Measurements from ENCODE around the gene KPNA3.

DNA sequence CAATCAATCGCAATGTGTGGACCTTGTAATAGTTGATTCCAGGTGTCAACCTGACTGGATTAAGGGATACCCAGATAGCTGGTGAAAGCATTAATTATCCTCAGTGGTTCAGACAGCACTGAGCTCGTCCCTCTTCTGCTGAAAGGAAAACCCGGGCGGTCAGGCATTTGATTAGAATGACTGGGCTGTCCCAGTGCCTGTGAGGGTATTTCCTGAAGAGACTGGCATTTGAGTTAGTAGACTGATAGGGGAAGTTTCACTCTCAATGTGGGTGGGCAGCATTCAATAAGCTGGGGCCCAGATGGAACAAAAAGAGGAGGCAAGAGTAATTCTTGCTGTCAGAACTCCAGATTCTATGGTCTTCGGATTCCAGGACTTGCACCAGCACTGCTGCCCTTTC lies 31.9 kb downstream of the KPNA3 start:
- TF ChIP-seq, protein P1, sequence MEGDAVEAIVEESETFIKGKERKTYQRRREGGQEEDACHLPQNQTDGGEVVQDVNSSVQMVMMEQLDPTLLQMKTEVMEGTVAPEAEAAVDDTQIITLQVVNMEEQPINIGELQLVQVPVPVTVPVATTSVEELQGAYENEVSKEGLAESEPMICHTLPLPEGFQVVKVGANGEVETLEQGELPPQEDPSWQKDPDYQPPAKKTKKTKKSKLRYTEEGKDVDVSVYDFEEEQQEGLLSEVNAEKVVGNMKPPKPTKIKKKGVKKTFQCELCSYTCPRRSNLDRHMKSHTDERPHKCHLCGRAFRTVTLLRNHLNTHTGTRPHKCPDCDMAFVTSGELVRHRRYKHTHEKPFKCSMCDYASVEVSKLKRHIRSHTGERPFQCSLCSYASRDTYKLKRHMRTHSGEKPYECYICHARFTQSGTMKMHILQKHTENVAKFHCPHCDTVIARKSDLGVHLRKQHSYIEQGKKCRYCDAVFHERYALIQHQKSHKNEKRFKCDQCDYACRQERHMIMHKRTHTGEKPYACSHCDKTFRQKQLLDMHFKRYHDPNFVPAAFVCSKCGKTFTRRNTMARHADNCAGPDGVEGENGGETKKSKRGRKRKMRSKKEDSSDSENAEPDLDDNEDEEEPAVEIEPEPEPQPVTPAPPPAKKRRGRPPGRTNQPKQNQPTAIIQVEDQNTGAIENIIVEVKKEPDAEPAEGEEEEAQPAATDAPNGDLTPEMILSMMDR (conservative IDR thresholded peaks at IDR 0.05 in 1 of 2, IDR thresholded peaks at IDR 0.05 in 1 of 2; ENCODE audit: extremely low read depth in 1 of 2, insufficient read depth in 1 of 2, low read depth in 1 of 2, low read length in 2 of 2), result no peak
- TF ChIP-seq EZH2 (IDR thresholded peaks at IDR 0.05; ENCODE audit: borderline replicate concordance, low read length), result no peak

Data from mammary epithelial cell (primary cell).